ENCODE measurements around the gene VEPH1. TPM values are rescaled to one million over a fixed set of nuclear protein-coding genes. Genes with fewer than 3 reads are reported as not detected.

The VEPH1 gene
- total and polyA plus RNA-seq, 9 of the 15 experiments (the other 6 are each of a cell fraction or from before 2014, with no cell fraction given): 4.5 to 15.6 (median 5.8) TPM

- TF ChIP-seq, protein P1, sequence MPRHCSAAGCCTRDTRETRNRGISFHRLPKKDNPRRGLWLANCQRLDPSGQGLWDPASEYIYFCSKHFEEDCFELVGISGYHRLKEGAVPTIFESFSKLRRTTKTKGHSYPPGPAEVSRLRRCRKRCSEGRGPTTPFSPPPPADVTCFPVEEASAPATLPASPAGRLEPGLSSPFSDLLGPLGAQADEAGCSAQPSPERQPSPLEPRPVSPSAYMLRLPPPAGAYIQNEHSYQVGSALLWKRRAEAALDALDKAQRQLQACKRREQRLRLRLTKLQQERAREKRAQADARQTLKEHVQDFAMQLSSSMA (CRISPR knock-in tag; IDR thresholded peaks at IDR 0.05): no peak
- TF ChIP-seq GATAD2B (IDR thresholded peaks at IDR 0.05; ENCODE audit: borderline replicate concordance) (no peak), SREBF1 (IDR thresholded peaks at IDR 0.05; ENCODE audit: borderline replicate concordance, low read depth, low read length) (no peak), ZNF184 (CRISPR knock-in tag; IDR thresholded peaks at IDR 0.05) (no peak), NR1H2 (CRISPR knock-in tag; IDR thresholded peaks at IDR 0.05) (no peak), EP300 (IDR thresholded peaks at IDR 0.05; ENCODE audit: low read length) (peak; percentile 57), NUFIP1 (IDR thresholded peaks at IDR 0.05; ENCODE audit: partially characterized antibody) (no peak), VEZF1 (CRISPR knock-in tag; IDR thresholded peaks at IDR 0.05) (peak; percentile 41), NFIX (CRISPR knock-in tag; IDR thresholded peaks at IDR 0.05; ENCODE audit: low read depth) (no peak), SNAPC5 (CRISPR knock-in tag; IDR thresholded peaks at IDR 0.05) (no peak), ARID3B (CRISPR knock-in tag; IDR thresholded peaks at IDR 0.05; ENCODE audit: borderline replicate concordance) (no peak), E2F6 (IDR thresholded peaks at IDR 0.05; ENCODE audit: borderline replicate concordance in 1 of 2, extremely low read depth in 1 of 2, insufficient read depth in 1 of 2, insufficient read length in 1 of 2, low read depth in 1 of 2, low read length in 1 of 2, poor library complexity in 1 of 2, severe bottlenecking in 1 of 2) (no peak), ZEB2 (IDR thresholded peaks at IDR 0.05) (no peak; the same call in 1 of the 2 replicates), SRF (CRISPR knock-in tag; IDR thresholded peaks at IDR 0.05) (no peak), RFX5 (IDR thresholded peaks at IDR 0.05; ENCODE audit: low read depth, low read length) (no peak), ZNF41 (CRISPR knock-in tag; conservative IDR thresholded peaks at IDR 0.05) (no peak)
- TF ChIP-seq, protein P2, sequence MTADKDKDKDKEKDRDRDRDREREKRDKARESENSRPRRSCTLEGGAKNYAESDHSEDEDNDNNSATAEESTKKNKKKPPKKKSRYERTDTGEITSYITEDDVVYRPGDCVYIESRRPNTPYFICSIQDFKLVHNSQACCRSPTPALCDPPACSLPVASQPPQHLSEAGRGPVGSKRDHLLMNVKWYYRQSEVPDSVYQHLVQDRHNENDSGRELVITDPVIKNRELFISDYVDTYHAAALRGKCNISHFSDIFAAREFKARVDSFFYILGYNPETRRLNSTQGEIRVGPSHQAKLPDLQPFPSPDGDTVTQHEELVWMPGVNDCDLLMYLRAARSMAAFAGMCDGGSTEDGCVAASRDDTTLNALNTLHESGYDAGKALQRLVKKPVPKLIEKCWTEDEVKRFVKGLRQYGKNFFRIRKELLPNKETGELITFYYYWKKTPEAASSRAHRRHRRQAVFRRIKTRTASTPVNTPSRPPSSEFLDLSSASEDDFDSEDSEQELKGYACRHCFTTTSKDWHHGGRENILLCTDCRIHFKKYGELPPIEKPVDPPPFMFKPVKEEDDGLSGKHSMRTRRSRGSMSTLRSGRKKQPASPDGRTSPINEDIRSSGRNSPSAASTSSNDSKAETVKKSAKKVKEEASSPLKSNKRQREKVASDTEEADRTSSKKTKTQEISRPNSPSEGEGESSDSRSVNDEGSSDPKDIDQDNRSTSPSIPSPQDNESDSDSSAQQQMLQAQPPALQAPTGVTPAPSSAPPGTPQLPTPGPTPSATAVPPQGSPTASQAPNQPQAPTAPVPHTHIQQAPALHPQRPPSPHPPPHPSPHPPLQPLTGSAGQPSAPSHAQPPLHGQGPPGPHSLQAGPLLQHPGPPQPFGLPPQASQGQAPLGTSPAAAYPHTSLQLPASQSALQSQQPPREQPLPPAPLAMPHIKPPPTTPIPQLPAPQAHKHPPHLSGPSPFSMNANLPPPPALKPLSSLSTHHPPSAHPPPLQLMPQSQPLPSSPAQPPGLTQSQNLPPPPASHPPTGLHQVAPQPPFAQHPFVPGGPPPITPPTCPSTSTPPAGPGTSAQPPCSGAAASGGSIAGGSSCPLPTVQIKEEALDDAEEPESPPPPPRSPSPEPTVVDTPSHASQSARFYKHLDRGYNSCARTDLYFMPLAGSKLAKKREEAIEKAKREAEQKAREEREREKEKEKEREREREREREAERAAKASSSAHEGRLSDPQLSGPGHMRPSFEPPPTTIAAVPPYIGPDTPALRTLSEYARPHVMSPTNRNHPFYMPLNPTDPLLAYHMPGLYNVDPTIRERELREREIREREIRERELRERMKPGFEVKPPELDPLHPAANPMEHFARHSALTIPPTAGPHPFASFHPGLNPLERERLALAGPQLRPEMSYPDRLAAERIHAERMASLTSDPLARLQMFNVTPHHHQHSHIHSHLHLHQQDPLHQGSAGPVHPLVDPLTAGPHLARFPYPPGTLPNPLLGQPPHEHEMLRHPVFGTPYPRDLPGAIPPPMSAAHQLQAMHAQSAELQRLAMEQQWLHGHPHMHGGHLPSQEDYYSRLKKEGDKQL (CRISPR knock-in tag; IDR thresholded peaks at IDR 0.05; ENCODE audit: borderline replicate concordance): no peak
These were observed 9.3 kb upstream of the VEPH1 start (continued) for GRCh38 chr3:157512534-157512933.
